Activated CD8-positive, alpha-beta T cell treated with anti-CD3 and anti-CD28 coated beads for 36 hours (primary cell): ENCODE measurements around the gene SBF1. TPM values are rescaled to one million over a fixed set of nuclear protein-coding genes. Genes with fewer than 3 reads are reported as not detected.

Experiments used
- ATAC-seq: fragments of 200-7000 bp; cut with Tn5 transposase; one replicate; pipeline ENCODE4 v1.10.0; 2021; ENCODE audit warnings: mild to moderate bottlenecking, moderate library complexity
- CTCF ChIA-PET: fragments of 350-600 bp; sonication (Branson Sonifier 250); formaldehyde crosslinking; loops from one replicate; lab custom pipeline; 2021; ENCODE audit warnings: antibody characterized with exemption; lab: Charles Lee
- POLR2A ChIA-PET: fragments of 350-600 bp; sonication (Branson Sonifier 250); formaldehyde crosslinking; loops from one replicate; lab custom pipeline; 2021; ENCODE audit warnings: antibody characterized with exemption; lab: Charles Lee
- DNase-seq: peaks from one replicate; pipeline ENCODE4 v3.0.0-alpha.2; 2020
- H3K27ac Mint-ChIP-seq: one replicate; pipeline ENCODE4 v1.8.0; 2021; ENCODE audit warnings: mild to moderate bottlenecking, mixed read lengths
- H3K27me3 Mint-ChIP-seq: one replicate; pipeline ENCODE4 v1.8.0; 2021; ENCODE audit warnings: mixed read lengths
- H3K36me3 Mint-ChIP-seq: one replicate; pipeline ENCODE4 v1.8.0; 2021; ENCODE audit warnings: low read depth, mixed read lengths
- H3K4me1 Mint-ChIP-seq: one replicate; pipeline ENCODE4 v1.8.0; 2021; ENCODE audit warnings: low read depth, mixed read lengths
- H3K4me3 Mint-ChIP-seq: one replicate; pipeline ENCODE4 v1.8.0; 2021; ENCODE audit warnings: mild to moderate bottlenecking, moderate library complexity, mixed read lengths
- H3K9me3 Mint-ChIP-seq: one replicate; pipeline ENCODE4 v1.8.0; 2021; ENCODE audit warnings: mixed read lengths
- intact Hi-C: fragments of 100-400 bp; cut with micrococcal nuclease; formaldehyde crosslinking; loops from one replicate; pipeline ENCODE4 v1.10.0; 2022
- total RNA-seq, 2 experiments: library from RNA; stranded (reverse); gene quantifications; one replicate each; pipeline ENCODE4 v1.2.3, GENCODE V29; 2021
- TF ChIP-seq, protein P1 (sequence below): fragments of 200-600 bp; IDR thresholded peaks from one replicate; pipeline ENCODE4 v1.8.0; 2022; ENCODE audit warnings: antibody characterized with exemption, mild to moderate bottlenecking

The SBF1 gene
- total RNA-seq, 2 experiments from 2014 or later = 120 TPM

DNA sequence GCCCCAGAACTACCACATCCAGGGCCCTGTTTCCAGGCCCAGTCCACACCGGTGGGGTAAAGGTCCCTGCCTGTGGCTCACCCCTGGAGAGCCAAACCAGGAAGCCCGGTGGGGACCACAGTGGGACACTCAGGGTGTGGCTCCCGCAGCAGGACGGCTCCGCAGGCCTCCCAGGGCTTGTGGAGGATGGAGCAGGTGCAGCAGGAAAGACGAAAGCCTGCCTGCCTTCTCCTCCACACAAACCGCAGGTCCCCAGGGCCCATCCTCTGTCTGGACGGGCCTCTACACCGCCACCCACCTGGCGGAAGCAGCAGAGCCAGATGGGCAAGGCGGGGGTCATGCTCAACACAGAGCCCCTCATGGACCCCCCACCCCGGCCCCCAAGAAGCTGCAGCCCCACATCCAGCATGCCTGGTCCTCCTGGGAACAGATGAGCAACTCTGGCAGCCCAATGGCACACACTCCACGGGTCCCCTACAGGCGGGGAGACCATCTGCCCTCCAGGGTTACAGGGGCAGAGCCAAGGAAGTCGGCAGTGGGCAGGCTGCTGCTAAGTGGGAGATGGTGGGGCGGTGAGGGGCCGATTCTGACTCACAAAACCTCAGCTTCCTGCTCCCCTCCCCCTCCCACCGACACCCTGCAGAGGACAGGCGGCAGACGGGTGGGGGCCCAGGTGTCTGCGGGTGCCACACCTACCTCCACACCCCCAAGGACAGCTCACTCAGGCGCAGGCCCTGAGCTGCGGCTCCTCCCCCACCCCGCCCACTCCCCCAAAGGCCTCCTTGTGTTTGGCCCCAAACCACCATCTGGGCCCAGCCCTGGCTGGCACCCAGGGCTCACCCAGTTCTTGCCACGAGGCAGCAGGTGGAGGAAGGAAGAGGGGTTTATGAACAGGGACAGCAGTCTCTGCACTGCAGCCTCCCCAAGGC is 5.2 kb downstream of the SBF1 start:
- H3K4me1 Mint-ChIP-seq = peaks cover 75% of the 10 kb centered on the region
- CTCF ChIA-PET = interaction anchor here (0.6 to 3.5 kb wide), 13 partner anchors 13 to 217 kb away, joined by 3 to 19 read pairs (median 4); partner anchors contain the start of genes KLHDC7B and SCO2
- intact Hi-C loops = no loop called here
- peak overlapping the region; percentile 70 for H3K4me3 Mint-ChIP-seq
- ATAC-seq (peak; percentile 86), DNase-seq (peak; percentile 99)
- peaks cover 14% of the 10 kb centered on the region for H3K36me3 Mint-ChIP-seq
- no peaks in the 10 kb centered on the region for H3K9me3 Mint-ChIP-seq
- TF ChIP-seq, protein P1, sequence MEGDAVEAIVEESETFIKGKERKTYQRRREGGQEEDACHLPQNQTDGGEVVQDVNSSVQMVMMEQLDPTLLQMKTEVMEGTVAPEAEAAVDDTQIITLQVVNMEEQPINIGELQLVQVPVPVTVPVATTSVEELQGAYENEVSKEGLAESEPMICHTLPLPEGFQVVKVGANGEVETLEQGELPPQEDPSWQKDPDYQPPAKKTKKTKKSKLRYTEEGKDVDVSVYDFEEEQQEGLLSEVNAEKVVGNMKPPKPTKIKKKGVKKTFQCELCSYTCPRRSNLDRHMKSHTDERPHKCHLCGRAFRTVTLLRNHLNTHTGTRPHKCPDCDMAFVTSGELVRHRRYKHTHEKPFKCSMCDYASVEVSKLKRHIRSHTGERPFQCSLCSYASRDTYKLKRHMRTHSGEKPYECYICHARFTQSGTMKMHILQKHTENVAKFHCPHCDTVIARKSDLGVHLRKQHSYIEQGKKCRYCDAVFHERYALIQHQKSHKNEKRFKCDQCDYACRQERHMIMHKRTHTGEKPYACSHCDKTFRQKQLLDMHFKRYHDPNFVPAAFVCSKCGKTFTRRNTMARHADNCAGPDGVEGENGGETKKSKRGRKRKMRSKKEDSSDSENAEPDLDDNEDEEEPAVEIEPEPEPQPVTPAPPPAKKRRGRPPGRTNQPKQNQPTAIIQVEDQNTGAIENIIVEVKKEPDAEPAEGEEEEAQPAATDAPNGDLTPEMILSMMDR = peak; percentile 39
- POLR2A ChIA-PET = interaction anchor here (0.9 to 5.3 kb wide), 15 partner anchors 9 to 151 kb away, joined by 3 to 38 read pairs (median 4); partner anchors contain the start of genes LMF2, NCAPH2, SCO2 and SYCE3
- H3K27me3 Mint-ChIP-seq = no peaks in the 10 kb centered on the region
- H3K27ac Mint-ChIP-seq = peak overlapping the region; percentile 95

DNA sequence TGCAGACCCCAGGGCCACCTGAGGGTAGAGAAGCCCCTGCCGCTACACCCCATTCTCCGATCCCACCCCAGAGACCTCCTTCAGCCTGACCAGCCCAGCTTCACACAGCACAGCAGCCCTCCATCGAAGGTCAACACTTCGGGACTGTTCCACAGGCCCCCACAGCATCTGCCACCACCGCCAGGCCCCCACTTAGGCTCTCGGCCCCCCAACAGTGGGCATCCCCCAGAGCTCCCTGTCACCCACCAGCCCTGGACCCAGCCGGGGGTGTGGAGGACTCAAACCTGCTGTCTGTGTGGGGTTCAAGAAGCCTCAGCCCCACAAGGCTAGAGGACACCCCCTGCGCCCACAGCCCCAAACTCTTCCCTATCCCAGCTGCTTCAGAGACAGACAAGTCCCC is 6.2 kb downstream of the SBF1 start:
- H3K4me3 Mint-ChIP-seq = peak overlapping the region; percentile 70

DNA sequence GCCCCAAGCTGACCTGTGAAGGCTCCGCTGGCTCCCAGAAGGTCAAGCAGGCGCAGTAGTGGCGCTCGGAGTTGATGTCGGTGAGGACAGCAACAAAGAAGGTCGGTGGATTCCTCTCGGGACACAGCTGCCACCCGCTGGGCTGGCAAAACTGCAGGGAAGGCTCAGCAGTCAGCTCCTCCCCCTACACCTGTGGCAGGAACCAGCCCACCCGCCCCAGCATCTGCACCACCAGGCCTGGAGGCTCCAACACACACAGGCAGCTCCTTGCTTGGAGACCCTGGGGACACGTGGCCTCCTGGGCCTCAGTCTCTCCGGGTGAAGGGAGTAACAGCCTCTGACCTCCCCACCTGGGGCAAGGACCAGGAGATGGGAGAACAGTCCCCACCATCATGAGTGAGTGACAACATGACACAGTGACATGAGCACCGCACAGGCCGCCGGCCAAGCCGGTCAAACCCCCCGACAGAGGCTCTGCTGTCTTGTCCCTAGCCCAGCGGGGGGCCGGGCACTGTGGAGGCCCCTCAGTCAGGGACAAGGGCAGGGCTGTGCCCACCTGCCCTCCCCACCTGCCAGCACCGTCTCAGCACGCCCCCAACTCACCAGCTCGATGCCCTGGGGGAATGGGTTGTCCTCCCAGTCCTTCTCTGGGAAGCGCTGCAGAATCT is 6.9 kb downstream of the SBF1 start:
- POLR2A ChIA-PET = interaction anchor here (2.4 to 5.3 kb wide), 2 partner anchors 57 to 153 kb away, joined by 7 to 38 read pairs; partner anchors contain the start of gene SCO2
- TF ChIP-seq, protein P1 = no peak
- H3K9me3 Mint-ChIP-seq = no peaks in the 10 kb centered on the region
- CTCF ChIA-PET = interaction anchor here (1.2 to 3.5 kb wide), 3 partner anchors 11 to 153 kb away, joined by 3 to 19 read pairs (median 4); no protein-coding TSS in a partner anchor
- H3K4me1 Mint-ChIP-seq = peaks cover 62% of the 10 kb centered on the region
- H3K27ac Mint-ChIP-seq = peak overlapping the region; percentile 95
- H3K4me3 Mint-ChIP-seq = peak overlapping the region; percentile 36
- no peaks in the 10 kb centered on the region for H3K27me3 Mint-ChIP-seq
- no peak for DNase-seq
- intact Hi-C loops = no loop called here
- H3K36me3 Mint-ChIP-seq = peaks cover 14% of the 10 kb centered on the region
- ATAC-seq = no peak

More for the DNA sequence above, 6.2 kb downstream of the SBF1 start:
- Mint-ChIP-seq H3K4me1 (peaks cover 69% of the 10 kb centered on the region), H3K27me3 (no peaks in the 10 kb centered on the region), H3K9me3 (no peaks in the 10 kb centered on the region), H3K27ac (peak overlapping the region; percentile 95), H3K36me3 (peaks cover 12% of the 10 kb centered on the region)
- no peak for ATAC-seq
- TF ChIP-seq, protein P1 = no peak
- intact Hi-C loops = no loop called here
- DNase-seq = no peak
- ChIA-PET CTCF (interaction anchor here (1.2 to 3.5 kb wide), 4 partner anchors 12 to 152 kb away, joined by 3 to 19 read pairs (median 4); no protein-coding TSS in a partner anchor), POLR2A (interaction anchor here (0.9 to 5.3 kb wide), 6 partner anchors 10 to 152 kb away, joined by 3 to 38 read pairs (median 5); partner anchors contain the start of gene SCO2)

DNA sequence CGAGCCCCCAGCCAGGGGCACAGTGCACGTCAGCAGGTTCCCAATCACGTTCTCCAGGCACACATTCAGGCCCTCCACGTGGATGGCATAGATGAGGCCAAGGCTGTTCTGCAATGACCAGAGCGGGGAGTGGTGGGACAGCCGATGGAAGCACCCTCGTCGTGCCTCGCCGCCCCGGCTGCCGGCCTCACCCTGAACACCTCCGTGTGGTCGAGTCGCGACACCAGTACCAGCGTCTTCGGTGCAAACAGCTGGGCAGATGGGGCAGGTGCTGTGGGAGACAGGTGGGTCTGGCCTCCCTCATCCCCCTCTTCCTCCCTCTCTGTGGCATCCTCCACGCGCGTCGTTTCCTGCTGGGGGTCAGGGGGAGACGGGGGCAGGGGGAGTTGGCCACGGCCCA is 7.5 kb downstream of the SBF1 start:
- CTCF ChIA-PET = interaction anchor here (1.4 to 3.5 kb wide), 2 partner anchors 31 to 154 kb away, joined by 5 to 19 read pairs; no protein-coding TSS in a partner anchor
- intact Hi-C loops = no loop called here
- no peak for ATAC-seq
- H3K4me1 Mint-ChIP-seq = peaks cover 56% of the 10 kb centered on the region
- no peak for DNase-seq
- H3K27ac Mint-ChIP-seq = peak overlapping the region; percentile 20
- POLR2A ChIA-PET = interaction anchor here (1.1 to 5.3 kb wide), 4 partner anchors 22 to 154 kb away, joined by 3 to 38 read pairs (median 4); partner anchors contain the start of gene SCO2
- no peak overlapping the region for H3K4me3 Mint-ChIP-seq
- TF ChIP-seq, protein P1 = no peak
- H3K36me3 Mint-ChIP-seq = peaks cover 14% of the 10 kb centered on the region
- no peaks in the 10 kb centered on the region for H3K9me3 Mint-ChIP-seq
- no peaks in the 10 kb centered on the region for H3K27me3 Mint-ChIP-seq
